Endometrial microvascular endothelial cells (primary cell): ENCODE data around the gene DNAJC13. TPM values are rescaled to one million over a fixed set of nuclear protein-coding genes. Genes with fewer than 3 reads are reported as not detected.

Experiments
- in situ Hi-C: cut with HindIII; loops from 2 replicates; pipeline ENCODE4 v1.10.0; 2017; ENCODE audit warnings: low sequenced_read_pairs, low pct_unique_long_range_greater_than_20kb; ENCODE audit errors: inconsistent ontology term
- total RNA-seq: library from RNA; depleted of rRNA; stranded (reverse); fragments of >200 nt; gene quantifications from one replicate; pipeline ENCODE4 v1.2.3, GENCODE V29; 2015; ENCODE audit errors: inconsistent ontology term

Gene DNAJC13
- total RNA-seq, 1 donor from 2014 or later = 50.1 TPM

- in situ Hi-C loops = no loop called here
Observed at GRCh38 chr3:132456571-132456970, 39.3 kb downstream of the DNAJC13 start.

- in situ Hi-C loops = no loop called here
Observed at GRCh38 chr3:132457286-132457685, 40.0 kb downstream of the DNAJC13 start.

GRCh38 chr3:132459551-132459950 lies 42.2 kb downstream of the DNAJC13 start:
- in situ Hi-C loops = no loop called here

- in situ Hi-C loops = no loop called here
Observed at GRCh38 chr3:132461544-132461943, 44.2 kb downstream of the DNAJC13 start.

GRCh38 chr3:132464066-132464465 lies 46.8 kb downstream of the DNAJC13 start:
- in situ Hi-C loops = no loop called here

- in situ Hi-C loops = no loop called here
Observed at GRCh38 chr3:132469326-132469725, 52.0 kb downstream of the DNAJC13 start.

- in situ Hi-C loops = no loop called here
Observed at GRCh38 chr3:132486099-132486498, 68.8 kb downstream of the DNAJC13 start.

- in situ Hi-C loops = no loop called here
Observed at GRCh38 chr3:132488151-132488550, 70.8 kb downstream of the DNAJC13 start.

GRCh38 chr3:132499071-132499470 lies 81.8 kb downstream of the DNAJC13 start:
- in situ Hi-C loops = no loop called here

GRCh38 chr3:132503559-132503958 lies 86.3 kb downstream of the DNAJC13 start:
- in situ Hi-C loops = no loop called here

GRCh38 chr3:132504375-132504933 lies 87.2 kb downstream of the DNAJC13 start:
- in situ Hi-C loops = no loop called here

GRCh38 chr3:132507657-132508056 lies 90.4 kb downstream of the DNAJC13 start:
- in situ Hi-C loops = no loop called here

GRCh38 chr3:132509096-132509495 lies 91.8 kb downstream of the DNAJC13 start:
- in situ Hi-C loops = no loop called here

- in situ Hi-C loops = no loop called here
Observed at GRCh38 chr3:132509506-132509905, 92.2 kb downstream of the DNAJC13 start.

GRCh38 chr3:132513057-132513456 lies 95.8 kb downstream of the DNAJC13 start:
- in situ Hi-C loops = no loop called here

GRCh38 chr3:132517311-132517710 lies 100.0 kb downstream of the DNAJC13 start:
- in situ Hi-C loops = no loop called here

- in situ Hi-C loops = no loop called here
Observed at GRCh38 chr3:132519914-132520313, 102.6 kb downstream of the DNAJC13 start.

GRCh38 chr3:132521901-132522300 lies 104.6 kb downstream of the DNAJC13 start:
- in situ Hi-C loops = no loop called here

- in situ Hi-C loops = no loop called here
Observed at GRCh38 chr3:132522353-132522752, 105.1 kb downstream of the DNAJC13 start.

- in situ Hi-C loops = loop anchor here (25.0 kb wide), 1 partner anchor 107 kb away; no protein-coding TSS in a partner anchor
Observed at GRCh38 chr3:132530624-132531023, 113.3 kb downstream of the DNAJC13 start.
